Mesendoderm (in vitro differentiated cells): ENCODE data around the gene PCBP3.
"Not testable (repeated sequence)": the region's sequence is repeated elsewhere in the genome, so short reads cannot be mapped to it uniquely, and the experiment has no call there.

Experiments used
- DNase-seq: peaks from one replicate; pipeline ENCODE4 v3.0.0; 2013
- H2AK5ac ChIP-seq: 2 replicates; pipeline ENCODE4 v1.6.1; 2013; ENCODE audit warnings: low read length, inconsistent platforms
- H2BK120ac ChIP-seq: 2 replicates; pipeline ENCODE4 v1.6.1; 2013; ENCODE audit warnings: low read depth, mild to moderate bottlenecking, low read length, moderate library complexity, mixed read lengths
- H2BK15ac ChIP-seq: replicated peaks from 2 replicates; pipeline ENCODE4 v1.6.1; 2013; ENCODE audit warnings: low read depth, mild to moderate bottlenecking, moderate library complexity
- H2BK5ac ChIP-seq: 2 replicates; pipeline ENCODE4 v1.6.1; 2013; ENCODE audit warnings: low read length, inconsistent platforms
- H3K18ac ChIP-seq: 2 replicates; pipeline ENCODE4 v1.6.1; 2013; ENCODE audit warnings: mild to moderate bottlenecking, low read length, mixed read lengths
- H3K23ac ChIP-seq: one replicate; pipeline ENCODE4 v1.6.1; 2013; ENCODE audit warnings: low read length
- H3K27ac ChIP-seq: 2 replicates; pipeline ENCODE4 v1.5.1; 2013; ENCODE audit warnings: low read depth, mild to moderate bottlenecking, inconsistent platforms, low read length, moderate library complexity
- H3K27me3 ChIP-seq: 2 replicates; pipeline ENCODE4 v1.6.1; 2013; ENCODE audit warnings: low read length, control low read depth, mild to moderate bottlenecking, inconsistent platforms; ENCODE audit not compliant: insufficient read depth, poor library complexity
- H3K36me3 ChIP-seq: 2 replicates; pipeline ENCODE4 v1.6.1; 2013; ENCODE audit warnings: low read length, inconsistent platforms; ENCODE audit not compliant: control insufficient read depth, insufficient read depth
- H3K4ac ChIP-seq: one replicate; pipeline ENCODE4 v1.6.1; 2013; ENCODE audit warnings: low read depth, mild to moderate bottlenecking, low read length, moderate library complexity
- H3K4me1 ChIP-seq: 2 replicates; pipeline ENCODE4 v1.6.1; 2013; ENCODE audit warnings: low read depth, low read length, inconsistent platforms; ENCODE audit not compliant: control insufficient read depth
- H3K4me2 ChIP-seq: 2 replicates; pipeline ENCODE4 v1.6.1; 2013; ENCODE audit warnings: low read length
- H3K4me3 ChIP-seq: 2 replicates; pipeline ENCODE4 v1.5.1; 2013; ENCODE audit warnings: mild to moderate bottlenecking, low read length
- H3K56ac ChIP-seq: one replicate; pipeline ENCODE4 v1.6.1; 2013; ENCODE audit warnings: low read length
- H3K79me1 ChIP-seq: 2 replicates; pipeline ENCODE4 v1.6.1; 2013; ENCODE audit warnings: low read length, inconsistent platforms
- H3K79me2 ChIP-seq: 2 replicates; pipeline ENCODE4 v1.6.1; 2013; ENCODE audit warnings: mild to moderate bottlenecking, low read length; ENCODE audit not compliant: control insufficient read depth, insufficient read depth
- H3K9ac ChIP-seq: 2 replicates; pipeline ENCODE4 v1.6.1; 2013; ENCODE audit warnings: low read length, inconsistent platforms
- H4K5ac ChIP-seq: one replicate; pipeline ENCODE4 v1.6.1; 2013; ENCODE audit warnings: low read length
- H4K8ac ChIP-seq: one replicate; pipeline ENCODE4 v1.6.1; 2013; ENCODE audit warnings: low read depth, mild to moderate bottlenecking, control low read depth, low read length, moderate library complexity
- WGBS: extraction: QIAGEN DNeasy Blood & Tissue Kit; methylation state at CpG from one replicate; pipeline ENCODE4 v1.1.7; 2013; ENCODE audit warnings: low lambda C conversion rate, missing lambda C conversion rate; ENCODE audit not compliant: insufficient coverage; ENCODE audit errors: extremely low coverage; 5-methylcytosine and 5-hydroxymethylcytosine counted together

The PCBP3 gene

DNA sequence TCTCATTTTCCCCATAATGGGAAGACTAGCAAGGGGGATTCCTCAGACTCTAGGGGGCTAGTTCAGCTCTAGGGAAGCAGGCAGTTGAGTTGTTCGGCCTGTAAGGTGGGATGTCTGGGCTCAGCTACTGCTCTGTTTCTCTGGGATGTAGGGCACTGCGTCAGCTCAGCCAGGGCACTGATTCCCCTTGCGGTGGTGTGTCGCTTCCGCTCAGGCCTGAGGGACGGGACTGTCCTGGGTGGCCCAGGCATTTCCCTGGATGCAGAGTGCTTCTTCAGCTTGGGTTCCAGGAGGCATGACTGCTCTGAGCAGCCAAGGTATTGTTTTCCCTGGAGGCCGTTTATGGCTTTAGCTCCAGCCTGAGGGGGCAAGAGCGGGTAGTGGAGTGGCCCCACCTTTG lies 38.8 kb upstream of the PCBP3 start:
- not testable (repeated sequence) for H3K4me2 ChIP-seq, H2BK15ac ChIP-seq, H4K5ac ChIP-seq, H2BK5ac ChIP-seq, H3K27ac ChIP-seq, H3K27me3 ChIP-seq, H2AK5ac ChIP-seq, H3K56ac ChIP-seq, H3K4me3 ChIP-seq, H3K23ac ChIP-seq, H3K79me2 ChIP-seq, H3K18ac ChIP-seq, H3K79me1 ChIP-seq, DNase-seq, H3K4ac ChIP-seq, H3K4me1 ChIP-seq, H3K36me3 ChIP-seq, H2BK120ac ChIP-seq, H3K9ac ChIP-seq, H4K8ac ChIP-seq
- WGBS = no CpG with 5 or more reads among the region's 8 CpGs

DNA sequence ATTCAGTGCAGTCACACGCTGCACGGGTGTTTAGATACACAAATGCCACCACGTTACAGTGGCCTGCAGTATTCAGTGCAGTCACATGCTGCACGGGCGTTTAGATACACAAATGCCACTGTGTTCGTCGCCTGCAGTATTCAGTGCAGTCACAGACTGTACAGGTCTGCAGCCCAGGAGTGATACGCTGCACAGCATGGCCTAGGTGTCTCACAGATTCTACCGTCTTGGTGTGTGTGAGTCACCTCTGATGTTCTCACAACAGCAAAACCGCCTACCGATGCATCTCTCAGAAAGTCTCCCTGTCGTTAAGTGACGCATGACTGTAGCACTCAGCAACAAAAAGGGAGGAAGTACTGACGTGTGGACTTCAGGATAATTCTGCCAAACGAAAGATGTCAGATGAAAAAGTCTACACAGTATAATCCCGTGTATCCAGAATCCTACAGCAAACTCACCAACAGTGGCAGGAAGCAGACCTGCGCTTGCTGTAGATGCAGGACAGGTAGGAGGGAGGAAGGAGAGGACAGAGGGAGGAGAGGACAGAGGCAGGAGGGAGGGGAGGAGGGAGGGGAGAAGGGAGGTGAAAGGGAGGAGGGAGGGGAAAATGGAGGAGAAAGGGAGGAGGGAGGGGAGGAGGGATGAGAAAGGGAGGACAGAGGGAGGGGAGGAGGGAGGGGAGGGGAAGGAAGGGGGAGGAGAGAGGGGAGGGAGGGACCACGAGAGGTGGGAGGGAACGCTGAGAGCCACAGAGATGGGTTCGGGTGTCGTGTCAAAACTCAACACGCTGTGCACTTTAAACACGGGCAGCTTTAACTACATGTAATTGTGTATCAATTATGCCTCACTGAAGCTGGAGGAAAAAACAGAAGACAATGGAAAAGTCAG lies 36.3 kb upstream of the PCBP3 start:
- Histone ChIP-seq H2BK120ac (no peak overlapping the region), H3K79me2 (no peaks in the 10 kb centered on the region), H3K36me3 (no peaks in the 10 kb centered on the region), H3K18ac (no peak overlapping the region), H3K4ac (no peak overlapping the region), H3K79me1 (no peaks in the 10 kb centered on the region), H4K8ac (no peak overlapping the region), H2BK5ac (no peak overlapping the region), H2BK15ac (no peak overlapping the region), H3K23ac (no peak overlapping the region), H3K27me3 (no peaks in the 10 kb centered on the region), H3K27ac (no peak overlapping the region), H4K5ac (no peak overlapping the region), H3K56ac (no peak overlapping the region), H3K4me3 (no peak overlapping the region), H3K9ac (no peak overlapping the region), H2AK5ac (no peak overlapping the region), H3K4me1 (no peaks in the 10 kb centered on the region), H3K4me2 (no peak overlapping the region)
- no CpG with 5 or more reads among the region's 23 CpGs for WGBS
- DNase-seq = no peak

DNA sequence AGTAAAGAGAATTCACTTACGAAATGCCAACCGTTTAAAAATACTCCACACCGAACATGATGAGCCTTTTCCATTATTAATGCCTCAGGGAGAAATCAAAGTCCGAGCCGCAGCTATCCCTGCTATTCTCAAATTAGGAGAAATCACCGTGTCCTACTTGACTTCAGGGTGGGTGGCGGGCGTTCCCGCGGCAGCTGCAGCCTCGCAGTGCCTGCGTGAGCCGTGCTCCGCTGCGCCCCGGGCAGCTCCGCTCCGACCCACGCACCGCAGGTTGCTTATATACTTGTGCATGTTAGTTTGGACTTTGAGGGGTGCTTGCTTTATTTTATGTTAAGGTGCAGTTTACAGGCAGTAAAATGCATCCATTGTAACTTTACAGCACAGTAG lies 35.6 kb upstream of the PCBP3 start:
- H3K4ac ChIP-seq = no peak overlapping the region
- H3K4me3 ChIP-seq = no peak overlapping the region
- no peak overlapping the region for H4K5ac ChIP-seq
- H2BK120ac ChIP-seq = no peak overlapping the region
- no peak overlapping the region for H4K8ac ChIP-seq
- H3K27me3 ChIP-seq = no peaks in the 10 kb centered on the region
- DNase-seq = no peak
- no peaks in the 10 kb centered on the region for H3K79me1 ChIP-seq
- no peaks in the 10 kb centered on the region for H3K36me3 ChIP-seq
- no peak overlapping the region for H2BK5ac ChIP-seq
- H3K9ac ChIP-seq = no peak overlapping the region
- no peaks in the 10 kb centered on the region for H3K4me1 ChIP-seq
- no peak overlapping the region for H2BK15ac ChIP-seq
- no peak overlapping the region for H2AK5ac ChIP-seq
- no peaks in the 10 kb centered on the region for H3K79me2 ChIP-seq
- H3K23ac ChIP-seq = no peak overlapping the region
- no peak overlapping the region for H3K18ac ChIP-seq
- no peak overlapping the region for H3K4me2 ChIP-seq
- no peak overlapping the region for H3K27ac ChIP-seq
- no CpG with 5 or more reads among the region's 20 CpGs for WGBS
- no peak overlapping the region for H3K56ac ChIP-seq

DNA sequence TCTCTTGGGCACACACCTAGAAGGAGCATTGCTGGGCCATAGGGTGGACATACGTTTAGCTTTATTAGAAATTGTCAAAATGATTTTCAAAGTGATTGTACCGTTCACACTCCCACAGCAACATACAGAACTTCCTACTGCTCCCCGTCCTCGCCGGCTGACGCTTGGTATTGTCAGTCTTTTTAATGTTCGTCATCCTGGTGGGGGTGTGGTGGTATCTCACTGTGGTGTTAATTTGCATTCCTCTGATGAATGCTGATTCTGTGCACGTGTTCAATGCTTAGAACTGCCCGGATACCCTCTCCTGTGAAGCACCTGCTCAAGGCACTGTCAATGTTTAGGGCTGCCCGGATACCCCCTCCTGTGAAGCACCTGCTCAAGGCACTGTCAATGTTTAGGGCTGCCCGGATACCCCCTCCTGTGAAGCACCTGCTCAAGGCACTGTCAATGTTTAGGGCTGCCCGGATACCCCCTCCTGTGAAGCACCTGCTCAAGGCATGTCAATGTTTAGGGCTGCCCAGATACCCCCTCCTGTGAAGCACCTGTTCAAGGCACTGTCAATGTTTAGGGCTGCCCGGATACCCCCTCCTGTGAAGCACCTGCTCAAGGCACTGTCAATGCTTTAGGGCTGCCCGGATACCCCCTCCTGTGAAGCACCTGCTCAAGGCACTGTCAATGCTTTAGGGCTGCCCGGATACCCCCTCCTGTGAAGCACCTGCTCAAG lies 34.6 kb upstream of the PCBP3 start:
- not testable (repeated sequence) for H3K4me2 ChIP-seq, H2BK120ac ChIP-seq, H3K79me2 ChIP-seq, H3K4ac ChIP-seq, H3K56ac ChIP-seq, H3K9ac ChIP-seq, H3K18ac ChIP-seq, H3K36me3 ChIP-seq, H3K27ac ChIP-seq, H4K8ac ChIP-seq, H2AK5ac ChIP-seq, H3K79me1 ChIP-seq, DNase-seq, H2BK5ac ChIP-seq, H4K5ac ChIP-seq, H3K4me3 ChIP-seq, H3K4me1 ChIP-seq, H3K27me3 ChIP-seq, H3K23ac ChIP-seq, H2BK15ac ChIP-seq
- WGBS = no CpG with 5 or more reads among the region's 15 CpGs

DNA sequence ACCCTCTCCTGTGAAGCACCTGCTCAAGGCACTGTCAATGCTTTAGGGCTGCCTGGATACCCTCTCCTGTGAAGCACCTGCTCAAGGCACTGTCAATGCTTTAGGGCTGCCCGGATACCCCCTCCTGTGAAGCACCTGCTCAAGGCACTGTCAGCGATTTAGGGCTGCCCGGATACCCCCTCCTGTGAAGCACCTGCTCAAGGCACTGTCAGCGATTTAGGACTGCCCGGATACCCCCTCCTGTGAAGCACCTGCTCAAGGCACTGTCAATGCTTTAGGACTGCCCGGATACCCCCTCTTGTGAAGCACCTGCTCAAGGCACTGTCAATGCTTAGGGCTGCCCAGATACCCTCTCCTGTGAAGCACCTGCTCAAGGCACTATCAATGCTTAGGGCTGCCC lies 33.9 kb upstream of the PCBP3 start:
- not testable (repeated sequence) for H3K79me2 ChIP-seq, H3K56ac ChIP-seq, DNase-seq, H3K27me3 ChIP-seq, H2BK5ac ChIP-seq, H3K4me2 ChIP-seq, H3K36me3 ChIP-seq, H3K23ac ChIP-seq, H2BK120ac ChIP-seq, H3K79me1 ChIP-seq, H2AK5ac ChIP-seq, H2BK15ac ChIP-seq, H4K8ac ChIP-seq, H3K27ac ChIP-seq, H3K18ac ChIP-seq, H3K9ac ChIP-seq, H3K4me1 ChIP-seq, H3K4me3 ChIP-seq, H3K4ac ChIP-seq, H4K5ac ChIP-seq
- WGBS = no CpG with 5 or more reads among the region's 6 CpGs
